ENCODE results near the gene EXOSC1. TPM values are rescaled to one million over a fixed set of nuclear protein-coding genes. Genes with fewer than 3 reads are reported as not detected.

EXOSC1 gene
- total RNA-seq, 4 donors from 2014 or later: 21.9 to 41.9 (median 30.7) TPM

DNA sequence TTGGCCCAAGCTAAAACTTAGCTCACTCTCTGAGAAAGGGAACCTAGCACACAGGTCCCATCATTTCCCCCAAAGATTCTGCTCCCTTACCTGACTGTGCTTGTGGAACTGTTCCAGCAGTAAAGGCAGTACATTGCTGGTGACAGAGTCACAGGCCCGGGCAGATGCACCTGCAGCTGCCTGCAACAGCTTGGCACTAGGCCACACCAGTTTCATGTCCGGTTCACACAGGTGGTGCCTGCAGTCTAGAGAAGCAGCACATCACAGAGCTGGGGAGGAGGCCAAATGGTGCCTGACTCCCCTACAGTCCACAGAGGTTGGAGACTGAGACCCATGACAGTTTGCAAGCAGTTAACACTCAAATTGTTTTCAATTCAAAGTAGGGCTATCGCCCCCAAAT lies 22.4 kb upstream of the EXOSC1 start:
- intact Hi-C loops (cut with DNase I): no loop called here
- WGBS: 85% methylated on average over 2 of the region's 3 CpGs
- Histone ChIP-seq H3K4me1 (peaks cover 0 to 7% (median 2%) of the 10 kb centered on the region in 4 donors), H3K27me3 (no peaks in the 10 kb centered on the region), H3K9me3 (no peaks in the 10 kb centered on the region), H3K27ac (replicated peaks in 1 of 4) (no peak overlapping the region), H3K36me3 (peaks cover 74 to 100% (median 89%) of the 10 kb centered on the region in 4 donors), H3K4me3 (no peak overlapping the region)
- TF ChIP-seq POLR2AphosphoS5 (IDR thresholded peaks at IDR 0.05): no peak
- no peak for TF ChIP-seq EP300 (IDR thresholded peaks at IDR 0.05)
- no peak for TF ChIP-seq POLR2A (IDR thresholded peaks at IDR 0.05; ENCODE audit: low read depth)
- TF ChIP-seq, protein P1, sequence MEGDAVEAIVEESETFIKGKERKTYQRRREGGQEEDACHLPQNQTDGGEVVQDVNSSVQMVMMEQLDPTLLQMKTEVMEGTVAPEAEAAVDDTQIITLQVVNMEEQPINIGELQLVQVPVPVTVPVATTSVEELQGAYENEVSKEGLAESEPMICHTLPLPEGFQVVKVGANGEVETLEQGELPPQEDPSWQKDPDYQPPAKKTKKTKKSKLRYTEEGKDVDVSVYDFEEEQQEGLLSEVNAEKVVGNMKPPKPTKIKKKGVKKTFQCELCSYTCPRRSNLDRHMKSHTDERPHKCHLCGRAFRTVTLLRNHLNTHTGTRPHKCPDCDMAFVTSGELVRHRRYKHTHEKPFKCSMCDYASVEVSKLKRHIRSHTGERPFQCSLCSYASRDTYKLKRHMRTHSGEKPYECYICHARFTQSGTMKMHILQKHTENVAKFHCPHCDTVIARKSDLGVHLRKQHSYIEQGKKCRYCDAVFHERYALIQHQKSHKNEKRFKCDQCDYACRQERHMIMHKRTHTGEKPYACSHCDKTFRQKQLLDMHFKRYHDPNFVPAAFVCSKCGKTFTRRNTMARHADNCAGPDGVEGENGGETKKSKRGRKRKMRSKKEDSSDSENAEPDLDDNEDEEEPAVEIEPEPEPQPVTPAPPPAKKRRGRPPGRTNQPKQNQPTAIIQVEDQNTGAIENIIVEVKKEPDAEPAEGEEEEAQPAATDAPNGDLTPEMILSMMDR (IDR thresholded peaks at IDR 0.05): no peak
- DNase-seq (ENCODE audit: extremely low spot score): no peak

DNA sequence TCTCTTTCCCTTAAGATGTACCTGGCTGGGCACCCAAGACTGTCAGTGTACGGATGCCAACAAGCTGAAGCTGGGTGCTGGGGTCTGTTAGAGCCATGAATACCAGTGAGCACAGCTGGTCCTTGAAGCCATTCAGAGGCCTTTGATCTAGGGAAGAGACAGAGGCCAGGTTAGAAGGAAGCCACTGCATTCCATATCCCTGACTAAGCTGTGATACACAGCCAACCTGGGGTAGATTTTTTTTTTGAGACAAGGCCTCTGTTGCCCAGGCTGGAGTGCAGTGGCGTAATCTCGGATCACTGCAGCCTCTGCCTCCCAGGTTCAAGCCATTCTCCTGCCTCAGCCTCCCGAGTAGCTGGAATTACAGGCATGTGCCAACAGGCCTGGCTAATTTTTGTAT lies 20.9 kb upstream of the EXOSC1 start:
- Histone ChIP-seq H3K4me1 (peaks cover 0 to 7% (median 2%) of the 10 kb centered on the region in 4 donors), H3K9me3 (no peaks in the 10 kb centered on the region), H3K36me3 (peaks cover 77 to 100% (median 89%) of the 10 kb centered on the region in 4 donors), H3K27me3 (no peaks in the 10 kb centered on the region), H3K27ac (replicated peaks in 1 of 4) (peak overlapping the region in 1 of 4 donors; percentile 14), H3K4me3 (no peak overlapping the region)
- WGBS: 100% methylated on average over 4 of the region's 4 CpGs
- TF ChIP-seq, protein P1 (IDR thresholded peaks at IDR 0.05): no peak
- TF ChIP-seq POLR2AphosphoS5 (IDR thresholded peaks at IDR 0.05): no peak
- DNase-seq (ENCODE audit: extremely low spot score): no peak
- intact Hi-C loops (cut with DNase I): no loop called here

DNA sequence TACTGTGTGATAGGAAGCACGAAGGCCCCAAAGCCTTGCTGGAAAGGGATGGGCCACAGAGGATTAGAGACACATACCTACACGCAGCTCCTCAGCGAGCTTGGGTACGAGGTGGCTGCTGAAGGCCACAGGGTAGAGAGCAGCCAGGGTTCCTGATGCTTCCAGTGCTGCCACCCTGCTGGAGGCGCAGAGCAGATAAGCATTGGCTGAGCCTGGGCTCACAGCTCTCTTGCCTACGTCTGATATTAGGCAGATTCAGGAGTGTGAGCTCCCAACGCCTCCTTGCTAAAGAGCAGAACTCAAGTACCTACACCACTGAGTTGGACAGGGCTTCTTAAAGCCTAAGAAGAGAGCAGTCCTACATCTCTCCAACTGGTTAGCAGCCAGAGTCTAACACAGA lies 20.2 kb upstream of the EXOSC1 start:
- TF ChIP-seq, protein P1 (IDR thresholded peaks at IDR 0.05): no peak
- TF ChIP-seq POLR2A (IDR thresholded peaks at IDR 0.05; ENCODE audit: low read depth) (no peak), POLR2AphosphoS5 (IDR thresholded peaks at IDR 0.05) (no peak), EP300 (IDR thresholded peaks at IDR 0.05) (no peak)
- DNase-seq (ENCODE audit: extremely low spot score): no peak
- H3K27me3 ChIP-seq: no peaks in the 10 kb centered on the region
- peak overlapping the region in 1 of 4 donors; percentile 14 for H3K27ac ChIP-seq (replicated peaks in 1 of 4)
- no peak overlapping the region for H3K4me3 ChIP-seq
- H3K4me1 ChIP-seq: peaks cover 0 to 7% (median 5%) of the 10 kb centered on the region in 4 donors
- 100% methylated on average over 3 of the region's 7 CpGs for WGBS
- no peaks in the 10 kb centered on the region for H3K9me3 ChIP-seq
- peaks cover 84 to 100% (median 93%) of the 10 kb centered on the region in 4 donors for H3K36me3 ChIP-seq
- intact Hi-C loops (cut with DNase I): no loop called here

DNA sequence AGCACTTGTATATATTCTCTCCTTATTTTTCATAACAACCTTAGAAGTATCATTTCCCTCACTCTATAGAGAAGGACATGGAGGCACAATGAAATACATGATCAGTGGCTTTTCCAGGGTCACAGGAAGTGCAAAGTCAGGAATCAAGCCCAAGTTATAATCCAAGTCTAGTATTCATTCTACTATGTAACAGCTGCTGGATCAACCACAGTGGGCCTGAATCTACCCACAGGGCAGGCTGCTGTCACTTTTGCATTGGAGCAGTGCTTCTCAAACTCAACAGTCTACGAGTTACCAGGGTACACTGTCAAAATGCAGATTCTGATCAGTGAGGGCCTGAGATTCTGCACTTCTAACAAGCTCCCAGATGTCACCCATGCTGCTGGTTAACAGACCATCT lies 18.4 kb upstream of the EXOSC1 start:
- Histone ChIP-seq H3K36me3 (peaks cover 85 to 100% (median 94%) of the 10 kb centered on the region in 4 donors), H3K27me3 (no peaks in the 10 kb centered on the region), H3K27ac (replicated peaks in 1 of 4) (peak overlapping the region; percentile 21 to 45 (median 36)), H3K9me3 (no peaks in the 10 kb centered on the region), H3K4me3 (no peak overlapping the region), H3K4me1 (peaks cover 0 to 7% (median 6%) of the 10 kb centered on the region in 4 donors)
- intact Hi-C loops (cut with DNase I): loop anchor here (5.0 kb wide), 2 partner anchors 33 to 148 kb away; partner anchors contain the start of genes MMS19 and UBTD1
- WGBS: 89% methylated on average over 1 of the region's 1 CpG
- no peak for DNase-seq (ENCODE audit: extremely low spot score)
- TF ChIP-seq POLR2A (IDR thresholded peaks at IDR 0.05; ENCODE audit: low read depth): no peak
- TF ChIP-seq POLR2AphosphoS5 (IDR thresholded peaks at IDR 0.05): no peak
- TF ChIP-seq, protein P1 (IDR thresholded peaks at IDR 0.05): no peak
- TF ChIP-seq EP300 (IDR thresholded peaks at IDR 0.05): no peak

Measured in esophagus muscularis mucosa (tissue), 4 donors.